ENCODE measurements around the gene POU2AF2. TPM values are rescaled to one million over a fixed set of nuclear protein-coding genes. Genes with fewer than 3 reads are reported as not detected.
A peak's percentile ranks its signal among the peaks of the same experiment; 100 is the strongest.
"Not testable (repeated sequence)": the region's sequence is repeated elsewhere in the genome, so short reads cannot be mapped to it uniquely, and the experiment has no call there.

POU2AF2 gene
- total RNA-seq, 4 donors from 2014 or later: not detected

- no peaks in the 10 kb centered on the region for H3K36me3 ChIP-seq
- 68 to 92% methylated on average over 2 of the region's 2 CpGs for WGBS, 2 donors
- no peaks in the 10 kb centered on the region for H3K9me3 ChIP-seq
- intact Hi-C loops (cut with DNase I): no loop called here
- no peak overlapping the region for H3K27ac ChIP-seq
- H3K27me3 ChIP-seq: no peaks in the 10 kb centered on the region
- no peak overlapping the region for H3K4me3 ChIP-seq
- no peak for DNase-seq
- peaks cover 0 to 3% (median 0%) of the 10 kb centered on the region in 3 donors for H3K4me1 ChIP-seq
- TF ChIP-seq POLR2A (IDR thresholded peaks at IDR 0.05): no peak
- TF ChIP-seq CTCF (IDR thresholded peaks at IDR 0.05): no peak
These were observed 38.3 kb upstream of the POU2AF2 start for GRCh38 chr11:111207213-111207612.

DNA sequence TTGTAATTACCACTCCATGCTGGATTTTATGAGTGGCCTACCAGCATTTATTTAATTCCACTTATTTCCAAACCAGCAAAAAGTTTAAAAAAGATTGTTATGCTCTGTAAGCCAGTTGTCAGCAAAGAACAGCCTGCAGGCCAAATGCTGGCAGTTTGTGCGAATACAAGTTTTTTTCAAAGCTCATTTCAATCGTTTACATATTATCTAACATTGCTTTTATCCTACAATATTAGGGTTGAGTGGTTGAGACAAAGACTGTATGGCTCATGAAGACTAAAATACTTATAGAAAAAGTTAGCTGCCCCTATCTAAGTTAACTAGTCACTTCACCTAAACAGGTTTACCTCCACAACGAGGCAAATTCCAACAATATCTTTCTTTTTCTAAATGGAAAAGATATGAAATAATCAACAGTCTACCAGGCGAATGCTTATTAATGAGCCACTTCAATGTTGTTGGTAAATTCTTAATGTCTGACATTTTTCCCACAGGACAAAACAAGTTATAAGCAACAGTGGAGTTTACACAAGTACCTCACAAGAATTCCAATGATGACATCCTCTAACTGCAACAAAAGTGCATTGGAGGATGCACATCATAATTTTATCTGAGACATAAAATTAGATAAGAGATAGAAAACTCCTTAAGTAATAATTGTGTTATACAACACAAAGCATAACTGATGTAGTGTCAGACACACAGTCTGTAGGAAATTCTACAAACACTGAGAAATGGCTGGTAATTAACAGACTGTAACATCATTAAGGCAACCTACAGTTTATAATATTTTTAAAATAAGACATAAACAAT is 35.8 kb upstream of the POU2AF2 start:
- Histone ChIP-seq H3K4me3 (no peak overlapping the region), H3K9me3 (no peaks in the 10 kb centered on the region), H3K27me3 (no peaks in the 10 kb centered on the region), H3K27ac (no peak overlapping the region), H3K36me3 (no peaks in the 10 kb centered on the region), H3K4me1 (peaks cover 0 to 3% (median 0%) of the 10 kb centered on the region in 3 donors)
- intact Hi-C loops (cut with DNase I): no loop called here
- TF ChIP-seq POLR2A (IDR thresholded peaks at IDR 0.05) (no peak), CTCF (IDR thresholded peaks at IDR 0.05) (no peak)
- WGBS, 2 donors: 61 to 64% methylated on average over 4 of the region's 4 CpGs
- no peak for DNase-seq

- no peak overlapping the region for H3K27ac ChIP-seq
- TF ChIP-seq CTCF (IDR thresholded peaks at IDR 0.05) (no peak), POLR2A (IDR thresholded peaks at IDR 0.05) (no peak)
- no peaks in the 10 kb centered on the region for H3K36me3 ChIP-seq
- H3K27me3 ChIP-seq: no peaks in the 10 kb centered on the region
- H3K4me1 ChIP-seq: no peaks in the 10 kb centered on the region
- DNase-seq: no peak
- intact Hi-C loops (cut with DNase I): no loop called here
- no peak overlapping the region for H3K4me3 ChIP-seq
- 73% methylated on average over 2 of the region's 3 CpGs; no CpG with 5 or more reads in 1 of the 2 donors for WGBS, 2 donors
- no peaks in the 10 kb centered on the region for H3K9me3 ChIP-seq
These were observed 32.3 kb upstream of the POU2AF2 start for GRCh38 chr11:111213256-111213655.

GRCh38 chr11:111220721-111221120 is 24.8 kb upstream of the POU2AF2 start:
- Histone ChIP-seq H3K27me3 (no peaks in the 10 kb centered on the region), H3K4me1 (no peaks in the 10 kb centered on the region), H3K27ac (no peak overlapping the region), H3K9me3 (peaks cover 0 to 4% (median 0%) of the 10 kb centered on the region in 3 donors), H3K36me3 (no peaks in the 10 kb centered on the region), H3K4me3 (no peak overlapping the region)
- TF ChIP-seq CTCF (IDR thresholded peaks at IDR 0.05): no peak
- TF ChIP-seq POLR2A (IDR thresholded peaks at IDR 0.05): no peak
- intact Hi-C loops (cut with DNase I): no loop called here
- DNase-seq: no peak

DNA sequence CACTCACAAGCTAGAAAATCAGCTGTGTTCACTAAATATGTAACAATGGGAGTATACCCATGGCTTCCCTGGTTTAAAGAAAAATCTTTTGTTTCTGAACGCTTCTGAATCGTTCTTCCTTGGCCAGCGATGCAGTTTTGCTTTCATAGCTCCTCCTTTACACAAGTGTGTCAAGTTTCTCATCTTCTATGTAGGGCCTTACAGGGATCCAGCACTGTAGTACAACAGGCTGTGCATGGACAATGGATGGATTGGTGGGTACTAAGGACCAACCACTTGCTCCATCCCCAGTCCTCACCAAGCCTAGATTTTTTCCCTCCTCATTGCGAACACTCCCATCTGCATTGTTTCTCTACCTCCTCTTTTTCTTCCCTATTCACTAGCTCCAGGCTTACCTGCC is 24.3 kb upstream of the POU2AF2 start:
- DNase-seq: no peak
- Histone ChIP-seq H3K9me3 (peaks cover 0 to 4% (median 0%) of the 10 kb centered on the region in 3 donors), H3K27me3 (no peaks in the 10 kb centered on the region), H3K4me3 (no peak overlapping the region), H3K27ac (no peak overlapping the region), H3K4me1 (no peaks in the 10 kb centered on the region), H3K36me3 (no peaks in the 10 kb centered on the region)
- 74 to 77% methylated on average over 4 of the region's 4 CpGs for WGBS, 2 donors
- intact Hi-C loops (cut with DNase I): no loop called here
- no peak for TF ChIP-seq POLR2A (IDR thresholded peaks at IDR 0.05)
- TF ChIP-seq CTCF (IDR thresholded peaks at IDR 0.05): no peak

- peak overlapping the region in 1 of 4 donors; percentile 21 for H3K4me3 ChIP-seq
- H3K4me1 ChIP-seq; H3K27me3 ChIP-seq; intact Hi-C loops (cut with DNase I); H3K9me3 ChIP-seq; H3K27ac ChIP-seq; H3K36me3 ChIP-seq; DNase-seq: not testable (repeated sequence)
- WGBS, 2 donors: 100% methylated on average over 5 of the region's 39 CpGs; no CpG with 5 or more reads in 1 of the 2 donors
These were observed 23.6 kb upstream of the POU2AF2 start for GRCh38 chr11:111221936-111222335.

GRCh38 chr11:111222821-111223455 is 22.6 kb upstream of the POU2AF2 start:
- DNase-seq; H3K27me3 ChIP-seq; intact Hi-C loops (cut with DNase I); H3K4me3 ChIP-seq; H3K9me3 ChIP-seq; H3K36me3 ChIP-seq; H3K4me1 ChIP-seq; H3K27ac ChIP-seq: not testable (repeated sequence)
- 65 to 69% methylated on average over 7 to 10 of the region's 20 CpGs for WGBS, 2 donors

Measured in esophagus squamous epithelium (tissue), 5 donors.